ENCODE data around the gene PAQR9.

Gene PAQR9

DNA sequence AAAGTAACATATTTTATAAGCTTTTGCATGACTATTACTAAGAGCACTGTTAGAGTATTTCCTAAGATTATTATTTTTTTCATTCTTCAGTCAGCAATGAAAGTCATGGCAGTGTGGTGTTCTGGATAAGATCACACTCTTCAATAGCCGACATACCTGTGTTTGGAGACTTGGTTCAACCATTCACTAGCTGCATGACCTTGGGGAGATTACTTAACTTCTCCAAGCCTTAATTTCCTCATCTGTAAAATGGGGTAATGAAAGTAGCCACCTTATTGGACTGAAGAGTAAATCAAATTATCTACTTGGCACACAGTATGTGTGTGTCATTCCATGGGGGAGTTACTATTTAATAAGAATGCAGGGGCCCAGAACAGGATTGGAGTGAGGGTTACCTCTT, 50.0 kb downstream of the PAQR9 start:
- no peak for DNase-seq

- DNase-seq, result no peak
Observed at GRCh38 chr3:142912402-142913172, 50.9 kb downstream of the PAQR9 start.

All from CD4-positive, alpha-beta T cell treated with Interleukin-21 for 1 hour (primary cell).